Kidney epithelial cell (primary cell): Measurements from ENCODE around the gene LTBP2. TPM values are rescaled to one million over a fixed set of nuclear protein-coding genes. Genes with fewer than 3 reads are reported as not detected.

Experiments used
- DNase-seq: peaks from one replicate; pipeline ENCODE4 v3.0.0-alpha.2; 2010; ENCODE audit warnings: low read depth
- H3K27me3 ChIP-seq: 2 replicates; pipeline ENCODE4 v1.6.0; 2011; ENCODE audit warnings: low read length; ENCODE audit not compliant: control insufficient read depth, insufficient read depth
- H3K36me3 ChIP-seq: 2 replicates; pipeline ENCODE4 v1.5.1; 2011; ENCODE audit warnings: low read length; ENCODE audit not compliant: control insufficient read depth, insufficient read depth
- H3K4me3 ChIP-seq: 2 replicates; pipeline ENCODE4 v1.5.1; 2011; ENCODE audit warnings: low read depth, mild to moderate bottlenecking, control low read depth, low read length
- total RNA-seq: library from RNA; depleted of rRNA; stranded (reverse); fragments of >200 nt; gene quantifications from 2 replicates; pipeline ENCODE4 v1.2.3, GENCODE V29; 2015
- TF ChIP-seq, protein P1 (sequence below): IDR thresholded peaks from 2 replicates; pipeline ENCODE4 v1.5.1; 2011; ENCODE audit warnings: mild to moderate bottlenecking, moderate library complexity, low read length, control low read depth, inconsistent platforms; ENCODE audit not compliant: insufficient read depth, poor library complexity, severe bottlenecking

Gene LTBP2
- total RNA-seq, 1 donor from 2014 or later: 69.5 TPM

DNA sequence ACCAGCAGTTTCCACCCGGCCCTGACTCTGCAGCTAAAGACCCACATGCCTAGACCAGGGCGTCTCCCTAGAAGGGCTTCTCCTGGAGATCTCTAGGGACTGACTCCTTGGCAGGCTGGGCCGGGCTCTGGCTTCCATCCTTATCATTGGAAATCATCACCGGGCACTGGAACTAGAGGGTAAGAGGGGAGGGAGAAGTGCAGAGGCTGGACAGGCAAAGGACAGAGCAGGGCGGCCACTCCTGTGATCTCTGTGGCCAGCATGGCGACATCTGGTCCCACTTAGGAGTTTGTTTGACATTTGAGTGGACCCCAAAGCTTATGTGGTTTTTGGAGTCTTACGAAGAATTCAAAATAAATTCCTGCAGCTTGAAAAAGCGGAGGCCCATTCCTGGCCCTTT is 7.1 kb downstream of the LTBP2 start:
- TF ChIP-seq, protein P1, sequence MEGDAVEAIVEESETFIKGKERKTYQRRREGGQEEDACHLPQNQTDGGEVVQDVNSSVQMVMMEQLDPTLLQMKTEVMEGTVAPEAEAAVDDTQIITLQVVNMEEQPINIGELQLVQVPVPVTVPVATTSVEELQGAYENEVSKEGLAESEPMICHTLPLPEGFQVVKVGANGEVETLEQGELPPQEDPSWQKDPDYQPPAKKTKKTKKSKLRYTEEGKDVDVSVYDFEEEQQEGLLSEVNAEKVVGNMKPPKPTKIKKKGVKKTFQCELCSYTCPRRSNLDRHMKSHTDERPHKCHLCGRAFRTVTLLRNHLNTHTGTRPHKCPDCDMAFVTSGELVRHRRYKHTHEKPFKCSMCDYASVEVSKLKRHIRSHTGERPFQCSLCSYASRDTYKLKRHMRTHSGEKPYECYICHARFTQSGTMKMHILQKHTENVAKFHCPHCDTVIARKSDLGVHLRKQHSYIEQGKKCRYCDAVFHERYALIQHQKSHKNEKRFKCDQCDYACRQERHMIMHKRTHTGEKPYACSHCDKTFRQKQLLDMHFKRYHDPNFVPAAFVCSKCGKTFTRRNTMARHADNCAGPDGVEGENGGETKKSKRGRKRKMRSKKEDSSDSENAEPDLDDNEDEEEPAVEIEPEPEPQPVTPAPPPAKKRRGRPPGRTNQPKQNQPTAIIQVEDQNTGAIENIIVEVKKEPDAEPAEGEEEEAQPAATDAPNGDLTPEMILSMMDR: no peak
- no peaks in the 10 kb centered on the region for H3K27me3 ChIP-seq

DNA sequence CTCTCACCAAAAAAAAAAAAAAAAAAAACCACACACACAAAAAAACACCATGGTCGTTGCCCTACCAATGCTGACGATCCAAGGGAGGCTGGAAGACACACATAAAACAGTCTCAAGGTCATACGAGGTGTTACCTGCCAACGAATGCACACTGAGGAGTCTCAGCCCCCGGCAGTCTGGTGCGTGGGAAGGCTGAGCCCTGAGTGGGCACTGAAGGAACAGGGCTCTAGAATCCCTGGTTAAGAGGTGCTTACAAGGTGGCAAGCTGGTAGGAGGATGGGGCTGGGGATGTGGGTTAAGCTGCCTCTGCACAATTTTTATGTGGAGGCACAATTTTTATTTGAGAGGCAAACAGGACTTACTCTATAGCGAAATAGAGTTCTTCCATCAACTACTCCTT is 7.9 kb downstream of the LTBP2 start:
- no peak for DNase-seq
- Histone ChIP-seq H3K27me3 (no peaks in the 10 kb centered on the region), H3K4me3 (no peak overlapping the region), H3K36me3 (no peaks in the 10 kb centered on the region)
- TF ChIP-seq, protein P1: no peak

More for the DNA sequence above, 7.1 kb downstream of the LTBP2 start:
- no peak overlapping the region for H3K4me3 ChIP-seq
- no peaks in the 10 kb centered on the region for H3K36me3 ChIP-seq
- no peak for DNase-seq

DNA sequence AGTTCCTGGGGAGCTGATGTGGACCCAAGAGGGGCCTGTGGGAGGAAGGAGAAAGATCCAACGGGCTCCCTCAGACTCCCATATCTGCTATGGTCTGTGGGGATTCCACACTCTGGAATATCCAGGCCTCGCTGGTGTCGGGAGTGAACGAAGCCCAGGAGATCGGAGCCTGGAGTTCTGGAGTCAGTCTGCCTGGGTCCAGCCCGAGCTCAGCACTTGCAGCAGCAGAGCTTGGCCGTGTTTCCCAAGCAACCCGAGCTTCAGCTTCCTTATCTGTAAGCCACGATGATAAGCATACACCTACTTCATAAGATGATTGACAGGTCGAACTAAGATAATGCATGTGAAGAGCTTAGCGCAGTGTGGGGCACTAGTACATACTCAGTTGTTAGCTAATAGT is 10.1 kb downstream of the LTBP2 start:
- no peaks in the 10 kb centered on the region for H3K27me3 ChIP-seq
- no peak overlapping the region for H3K4me3 ChIP-seq
- no peak for DNase-seq
- TF ChIP-seq, protein P1: no peak
- H3K36me3 ChIP-seq: no peaks in the 10 kb centered on the region

DNA sequence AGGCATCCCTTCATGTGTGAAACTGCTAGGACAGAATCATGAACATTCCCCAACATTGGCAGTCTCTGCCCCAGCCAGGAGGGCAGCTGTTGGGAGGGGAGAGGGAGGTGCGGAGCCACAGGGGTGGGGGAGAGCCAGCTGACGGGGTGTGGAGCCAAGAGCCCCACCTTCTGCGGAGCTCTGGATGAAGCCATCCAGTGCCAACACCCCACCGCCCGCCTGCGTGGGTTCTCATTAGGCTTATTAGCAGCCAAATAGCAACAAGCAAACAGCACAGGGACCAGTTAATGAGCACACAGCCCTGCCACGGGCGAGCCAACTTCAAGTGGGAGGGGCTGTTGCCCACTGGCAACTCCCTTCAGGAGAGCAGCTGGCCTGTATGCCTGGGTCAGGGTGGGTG is 12.1 kb downstream of the LTBP2 start:
- Histone ChIP-seq H3K36me3 (no peaks in the 10 kb centered on the region), H3K4me3 (no peak overlapping the region), H3K27me3 (no peaks in the 10 kb centered on the region)
- TF ChIP-seq, protein P1: no peak
- DNase-seq: no peak

DNA sequence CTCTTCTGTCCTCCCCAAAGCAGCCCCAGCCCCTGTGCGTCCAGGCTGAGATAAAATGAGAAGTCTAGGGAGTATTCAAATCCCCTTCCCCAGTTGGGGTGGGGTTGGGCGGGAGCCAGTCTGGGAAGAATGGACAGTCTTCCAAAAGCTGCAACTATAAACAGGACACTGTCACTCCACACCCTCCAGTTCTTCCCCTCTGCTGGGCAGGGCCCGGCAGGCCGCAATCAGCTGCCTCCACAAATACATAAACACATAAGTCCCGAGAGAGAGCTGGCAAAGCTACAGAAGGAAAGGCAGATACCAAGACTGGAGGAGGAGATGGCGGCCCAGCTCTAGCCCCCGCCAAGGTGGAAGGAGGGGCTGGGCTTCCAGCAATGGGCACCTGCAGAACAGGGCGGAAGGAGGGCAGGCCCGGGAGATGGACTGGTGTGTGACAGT is 12.7 kb downstream of the LTBP2 start:
- Histone ChIP-seq H3K4me3 (no peak overlapping the region), H3K27me3 (no peaks in the 10 kb centered on the region), H3K36me3 (no peaks in the 10 kb centered on the region)
- TF ChIP-seq, protein P1: no peak
- DNase-seq: no peak

DNA sequence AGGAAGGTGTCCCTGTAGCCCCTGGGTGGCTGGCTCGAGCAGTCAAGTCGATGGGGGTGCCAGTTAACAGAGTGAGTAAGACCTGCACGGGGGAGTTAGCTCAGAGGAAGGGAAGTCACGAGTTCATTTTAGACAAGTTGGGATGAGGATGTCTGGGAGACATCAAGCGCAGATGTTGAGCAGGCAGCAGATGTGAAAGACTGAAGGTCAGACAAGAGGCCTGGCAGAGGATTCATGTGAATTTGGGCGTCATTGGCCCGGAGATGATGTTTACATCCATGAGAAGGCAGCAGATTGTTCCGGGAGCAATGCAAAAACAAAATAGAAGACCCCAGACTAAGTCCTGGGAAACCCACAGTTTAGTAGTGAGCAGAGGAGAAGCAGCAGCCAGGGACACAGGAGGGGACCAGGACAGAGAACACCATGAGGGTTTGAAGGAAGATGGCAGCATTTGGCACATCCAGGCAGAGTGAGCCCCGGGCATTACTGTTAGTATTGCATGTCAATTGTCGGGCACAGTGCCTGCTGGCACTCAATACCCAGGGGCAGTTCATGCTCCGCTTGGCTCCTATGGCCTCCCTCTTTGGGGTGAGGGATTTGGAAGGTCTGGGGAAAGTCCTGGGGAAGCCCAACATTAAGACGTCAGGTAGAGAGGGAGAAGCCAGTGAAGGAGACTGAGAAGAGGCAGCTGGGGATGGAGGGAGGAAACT is 15.1 kb downstream of the LTBP2 start:
- no peaks in the 10 kb centered on the region for H3K27me3 ChIP-seq
- H3K36me3 ChIP-seq: no peaks in the 10 kb centered on the region
- TF ChIP-seq, protein P1: no peak
- H3K4me3 ChIP-seq: no peak overlapping the region
- no peak for DNase-seq
